Neural cell (in vitro differentiated cells): ENCODE measurements around the gene CNTN4. TPM values are rescaled to one million over a fixed set of nuclear protein-coding genes. Genes with fewer than 3 reads are reported as not detected.

Source experiments
- H2AFZ ChIP-seq: fragments of 200-600, 300-800 bp; sonication (generic), shearing (Covaris generic); 2 replicates; pipeline ENCODE4 v1.6.0; 2014; ENCODE audit warnings: low read depth, mild to moderate bottlenecking, antibody characterized with exemption, low read length, moderate library complexity
- H3F3A ChIP-seq: fragments of 200-600 bp; shearing (Covaris generic); 2 replicates; pipeline ENCODE4 v1.6.1; 2016; ENCODE audit warnings: mild to moderate bottlenecking, moderate library complexity, mixed read lengths, antibody characterized with exemption, low read length; ENCODE audit not compliant: insufficient read depth, poor library complexity, severe bottlenecking
- H3K27ac ChIP-seq: fragments of 200-600, 300-800 bp; sonication (generic), shearing (Covaris generic); 2 replicates; pipeline ENCODE4 v1.5.1; 2014; ENCODE audit warnings: mild to moderate bottlenecking, low read length, moderate library complexity
- H3K27me3 ChIP-seq: fragments of 300-800, 200-600 bp; sonication (generic), shearing (Covaris generic); 2 replicates; pipeline ENCODE4 v1.6.0; 2014; ENCODE audit warnings: mild to moderate bottlenecking, low read depth, low read length, moderate library complexity; ENCODE audit not compliant: insufficient read depth
- H3K36me3 ChIP-seq: fragments of 300-800, 200-600 bp; sonication (generic), shearing (Covaris generic); 2 replicates; pipeline ENCODE4 v1.5.1; 2014; ENCODE audit warnings: mild to moderate bottlenecking, antibody characterized with exemption, low read length, moderate library complexity; ENCODE audit not compliant: insufficient read depth
- H3K4me2 ChIP-seq: fragments of 300-800, 200-600 bp; sonication (generic), shearing (Covaris generic); 2 replicates; pipeline ENCODE4 v1.6.0; 2014; ENCODE audit warnings: mild to moderate bottlenecking, low read length
- H3K4me3 ChIP-seq: fragments of 300-800, 200-600 bp; sonication (generic), shearing (Covaris generic); 2 replicates; pipeline ENCODE4 v1.5.1; 2014; ENCODE audit warnings: mild to moderate bottlenecking, low read length, moderate library complexity
- H3K79me2 ChIP-seq: fragments of 200-600 bp; shearing (Covaris generic); replicated peaks from 2 replicates; pipeline ENCODE4 v1.6.0; 2014; ENCODE audit warnings: mild to moderate bottlenecking, low read length, moderate library complexity; ENCODE audit not compliant: insufficient read depth
- H3K9ac ChIP-seq: fragments of 300-800, 200-600 bp; sonication (generic), shearing (Covaris generic); 2 replicates; pipeline ENCODE4 v1.6.1; 2016; ENCODE audit warnings: mild to moderate bottlenecking, low read length, mixed read lengths
- H3K9me2 ChIP-seq: fragments of 200-600 bp; shearing (Covaris generic); 2 replicates; pipeline ENCODE4 v1.6.1; 2016; ENCODE audit warnings: mild to moderate bottlenecking, low read length, mixed read lengths; ENCODE audit not compliant: insufficient read depth
- H3K9me3 ChIP-seq: fragments of 200-600, 300-800 bp; sonication (generic), shearing (Covaris generic); 2 replicates; pipeline ENCODE4 v1.6.1; 2016; ENCODE audit warnings: mild to moderate bottlenecking, mixed run types, low read length, moderate library complexity, mixed read lengths
- H4K20me1 ChIP-seq: fragments of 200-600 bp; shearing (Covaris generic); 2 replicates; pipeline ENCODE4 v1.6.1; 2016; ENCODE audit warnings: mild to moderate bottlenecking, mixed run types; ENCODE audit not compliant: insufficient read depth
- CTCF ChIP-seq: fragments of 450-650 bp; IDR thresholded peaks from 2 replicates; pipeline ENCODE4 v1.5.1; 2014; ENCODE audit warnings: antibody characterized with exemption, mild to moderate bottlenecking, moderate library complexity; ENCODE audit not compliant: poor library complexity, severe bottlenecking
- EP300 ChIP-seq: fragments of 450-650 bp; conservative IDR thresholded peaks from 2 replicates; pipeline ENCODE4 v1.6.1; 2014; ENCODE audit warnings: antibody characterized with exemption, mild to moderate bottlenecking, moderate library complexity; ENCODE audit not compliant: poor library complexity, severe bottlenecking
- EZH2 ChIP-seq: fragments of 200-600, 300-800 bp; shearing (Covaris generic), sonication (generic); IDR thresholded peaks from 2 replicates; pipeline ENCODE4 v1.6.1; 2014; ENCODE audit warnings: antibody characterized with exemption, low read length, borderline replicate concordance, mild to moderate bottlenecking; ENCODE audit not compliant: insufficient read depth, poor library complexity, severe bottlenecking
- MXI1 ChIP-seq: fragments of 450-650 bp; conservative IDR thresholded peaks from 2 replicates; pipeline ENCODE4 v1.6.1; 2014; ENCODE audit warnings: antibody characterized with exemption, mild to moderate bottlenecking; ENCODE audit not compliant: poor library complexity, severe bottlenecking
- POLR2AphosphoS5 ChIP-seq: IDR thresholded peaks from 2 replicates; pipeline ENCODE4 v1.6.1; 2012
- RAD21 ChIP-seq: fragments of 450-650 bp; conservative IDR thresholded peaks from 2 replicates; pipeline ENCODE4 v1.6.1; 2014; ENCODE audit warnings: antibody characterized with exemption, mild to moderate bottlenecking, moderate library complexity
- SMC3 ChIP-seq: fragments of 450-650 bp; conservative IDR thresholded peaks from 2 replicates; pipeline ENCODE4 v1.6.1; 2014; ENCODE audit warnings: antibody characterized with exemption, mild to moderate bottlenecking, moderate library complexity; ENCODE audit not compliant: poor library complexity
- TAF1 ChIP-seq: IDR thresholded peaks from 2 replicates; pipeline ENCODE4 v1.6.1; 2012; ENCODE audit warnings: low read depth
- polyA plus RNA-seq: library from polyadenylated mRNA; depleted of rRNA; stranded (reverse); fragments of >200 nt; gene quantifications from 2 replicates; pipeline ENCODE4 v1.2.3, GENCODE V29; 2014
- TF ChIP-seq, protein P1 (sequence below): IDR thresholded peaks from 2 replicates; pipeline ENCODE4 v1.6.1; 2012; ENCODE audit warnings: borderline replicate concordance

The CNTN4 gene
- polyA plus RNA-seq, 1 donor from 2014 or later: 10.6 TPM

DNA sequence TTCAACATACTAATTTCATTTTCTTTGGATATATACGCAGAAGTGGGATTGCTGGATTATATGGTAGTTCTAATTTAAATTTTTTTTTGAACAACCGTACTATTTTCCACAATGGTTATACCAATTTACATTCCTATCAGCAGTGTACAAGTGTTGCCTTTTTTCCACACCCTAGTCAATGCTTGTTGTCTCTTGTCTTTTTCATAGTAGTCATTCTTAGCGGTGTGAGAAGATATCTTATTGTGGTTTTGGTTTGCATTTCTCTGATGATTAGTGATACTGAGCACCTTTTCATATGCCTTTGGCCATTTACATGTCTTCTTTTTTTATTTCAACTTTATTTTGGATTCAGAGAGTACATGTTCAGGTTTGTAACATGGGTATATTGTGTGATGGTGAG lies 858.4 kb downstream of the CNTN4 start:
- Histone ChIP-seq H3K9ac (no peak overlapping the region), H3K9me2 (no peaks in the 10 kb centered on the region), H3K9me3 (no peaks in the 10 kb centered on the region), H3K4me2 (no peak overlapping the region), H3K36me3 (no peaks in the 10 kb centered on the region), H4K20me1 (no peaks in the 10 kb centered on the region), H3K27me3 (no peaks in the 10 kb centered on the region), H3K27ac (no peak overlapping the region), H3K4me3 (no peak overlapping the region), H3F3A (no peaks in the 10 kb centered on the region), H2AFZ (no peak overlapping the region), H3K79me2 (no peaks in the 10 kb centered on the region)
- no peak for TF ChIP-seq EZH2
- no peak for TF ChIP-seq MXI1
- TF ChIP-seq EP300: no peak
- TF ChIP-seq CTCF: no peak
- no peak for TF ChIP-seq TAF1
- TF ChIP-seq SMC3: no peak
- TF ChIP-seq RAD21: no peak
- no peak for TF ChIP-seq POLR2AphosphoS5
- TF ChIP-seq, protein P1, sequence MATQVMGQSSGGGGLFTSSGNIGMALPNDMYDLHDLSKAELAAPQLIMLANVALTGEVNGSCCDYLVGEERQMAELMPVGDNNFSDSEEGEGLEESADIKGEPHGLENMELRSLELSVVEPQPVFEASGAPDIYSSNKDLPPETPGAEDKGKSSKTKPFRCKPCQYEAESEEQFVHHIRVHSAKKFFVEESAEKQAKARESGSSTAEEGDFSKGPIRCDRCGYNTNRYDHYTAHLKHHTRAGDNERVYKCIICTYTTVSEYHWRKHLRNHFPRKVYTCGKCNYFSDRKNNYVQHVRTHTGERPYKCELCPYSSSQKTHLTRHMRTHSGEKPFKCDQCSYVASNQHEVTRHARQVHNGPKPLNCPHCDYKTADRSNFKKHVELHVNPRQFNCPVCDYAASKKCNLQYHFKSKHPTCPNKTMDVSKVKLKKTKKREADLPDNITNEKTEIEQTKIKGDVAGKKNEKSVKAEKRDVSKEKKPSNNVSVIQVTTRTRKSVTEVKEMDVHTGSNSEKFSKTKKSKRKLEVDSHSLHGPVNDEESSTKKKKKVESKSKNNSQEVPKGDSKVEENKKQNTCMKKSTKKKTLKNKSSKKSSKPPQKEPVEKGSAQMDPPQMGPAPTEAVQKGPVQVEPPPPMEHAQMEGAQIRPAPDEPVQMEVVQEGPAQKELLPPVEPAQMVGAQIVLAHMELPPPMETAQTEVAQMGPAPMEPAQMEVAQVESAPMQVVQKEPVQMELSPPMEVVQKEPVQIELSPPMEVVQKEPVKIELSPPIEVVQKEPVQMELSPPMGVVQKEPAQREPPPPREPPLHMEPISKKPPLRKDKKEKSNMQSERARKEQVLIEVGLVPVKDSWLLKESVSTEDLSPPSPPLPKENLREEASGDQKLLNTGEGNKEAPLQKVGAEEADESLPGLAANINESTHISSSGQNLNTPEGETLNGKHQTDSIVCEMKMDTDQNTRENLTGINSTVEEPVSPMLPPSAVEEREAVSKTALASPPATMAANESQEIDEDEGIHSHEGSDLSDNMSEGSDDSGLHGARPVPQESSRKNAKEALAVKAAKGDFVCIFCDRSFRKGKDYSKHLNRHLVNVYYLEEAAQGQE: no peak

DNA sequence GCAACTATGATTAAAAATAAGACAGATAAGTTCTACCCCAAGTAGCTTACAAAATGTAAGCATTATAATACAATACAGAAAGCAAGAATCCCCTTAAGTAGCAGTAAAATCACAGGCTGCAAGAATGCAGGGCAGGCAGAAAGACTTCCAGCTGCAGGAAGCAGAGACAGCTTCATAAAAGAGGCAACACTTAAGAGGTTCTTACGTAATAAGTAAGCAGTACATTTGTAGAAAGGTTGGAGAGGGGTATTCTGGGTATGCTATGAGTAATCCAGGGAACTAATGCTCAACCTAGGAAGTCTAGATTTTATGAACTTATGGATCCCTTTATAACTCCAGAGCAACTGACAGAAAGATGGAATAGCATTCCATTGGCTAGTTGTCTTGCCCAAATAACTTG lies 859.9 kb downstream of the CNTN4 start:
- H3K36me3 ChIP-seq: no peaks in the 10 kb centered on the region
- H3K9me2 ChIP-seq: no peaks in the 10 kb centered on the region
- no peaks in the 10 kb centered on the region for H3K9me3 ChIP-seq
- H3K79me2 ChIP-seq: no peaks in the 10 kb centered on the region
- H2AFZ ChIP-seq: no peak overlapping the region
- no peak overlapping the region for H3K4me3 ChIP-seq
- no peak overlapping the region for H3K27ac ChIP-seq
- TF ChIP-seq EZH2: no peak
- TF ChIP-seq RAD21: no peak
- TF ChIP-seq POLR2AphosphoS5: no peak
- no peak for TF ChIP-seq MXI1
- no peak for TF ChIP-seq TAF1
- no peak for TF ChIP-seq CTCF
- TF ChIP-seq, protein P1: no peak
- no peak for TF ChIP-seq EP300
- no peak for TF ChIP-seq SMC3
- H3F3A ChIP-seq: no peaks in the 10 kb centered on the region
- H3K9ac ChIP-seq: no peak overlapping the region
- H3K27me3 ChIP-seq: no peaks in the 10 kb centered on the region
- H3K4me2 ChIP-seq: no peak overlapping the region
- no peaks in the 10 kb centered on the region for H4K20me1 ChIP-seq
